ENCODE measurements around the gene RPTOR. TPM values are rescaled to one million over a fixed set of nuclear protein-coding genes. Genes with fewer than 3 reads are reported as not detected.

The RPTOR gene
- total RNA-seq, 1 experiment from 2014 or later, result 25.1 TPM

- no peak overlapping the region for H3T11ph ChIP-seq (ENCODE audit: low read length)
- TF ChIP-seq CTCF (conservative IDR thresholded peaks at IDR 0.05), result no peak
- no peaks in the 10 kb centered on the region for H3K79me2 ChIP-seq (ENCODE audit: insufficient read depth, low read length)
- DNase-seq, result peak; percentile 10
- no peaks in the 10 kb centered on the region for H3K23me2 ChIP-seq (ENCODE audit: insufficient read length, low read depth, low read length, poor library complexity, severe bottlenecking)
- no peak overlapping the region for H3K9ac ChIP-seq (ENCODE audit: extremely low read depth, insufficient read length, low read length)
- no peaks in the 10 kb centered on the region for H3K27me3 Mint-ChIP-seq (ENCODE audit: low read depth)
- no peak overlapping the region for H2BK12ac ChIP-seq (ENCODE audit: insufficient read length, low read depth, low read length)
- no peak overlapping the region for H3K14ac ChIP-seq (ENCODE audit: insufficient read depth, low read length)
- no peaks in the 10 kb centered on the region for H3K79me1 ChIP-seq (ENCODE audit: insufficient read depth, low read depth, low read length, poor library complexity, severe bottlenecking)
- H3K4me1 ChIP-seq (ENCODE audit: insufficient read depth, low read length), result no peaks in the 10 kb centered on the region
- peaks cover 10 to 12% (median 11%) of the 10 kb centered on the region in 3 experiments; a peak in 6 of 7 replicates for H3K36me3 Mint-ChIP-seq (ENCODE audit: insufficient read depth in 1 of 3, low read depth in 3 of 3)
- H4K20me1 ChIP-seq (ENCODE audit: control insufficient read depth, insufficient read depth, insufficient read length), result no peaks in the 10 kb centered on the region
- H4K8ac ChIP-seq (replicated peaks; ENCODE audit: insufficient read length, low read depth, low read length), result no peak overlapping the region
- H3K4me1 Mint-ChIP-seq, result peaks cover 0 to 9% of the 10 kb centered on the region in 2 experiments; a peak in 1 of 4 replicates
- no peak overlapping the region for H3K23ac ChIP-seq (ENCODE audit: insufficient read length, low read depth, low read length)
- H3K4ac ChIP-seq (ENCODE audit: low read depth, low read length), result no peak overlapping the region
- H3K9me3 ChIP-seq (ENCODE audit: control insufficient read depth, low read depth, low read length), result no peaks in the 10 kb centered on the region
- no peak overlapping the region for H3K27ac ChIP-seq (ENCODE audit: insufficient read length, low read depth, low read length)
- WGBS (ENCODE audit: extremely low coverage, insufficient read length, low lambda C conversion rate), result 100% methylated on average over 1 of the region's 25 CpGs
- H4K5ac ChIP-seq (ENCODE audit: insufficient read length, low read depth, low read length), result no peak overlapping the region
- no peak overlapping the region for H2BK15ac ChIP-seq (ENCODE audit: low read depth, low read length)
- H3K18ac ChIP-seq (ENCODE audit: insufficient read length, low read depth, low read length), result no peak overlapping the region
- no peak overlapping the region for H2AK5ac ChIP-seq (ENCODE audit: insufficient read length, low read length)
- no peak overlapping the region for H3K4me2 ChIP-seq (ENCODE audit: insufficient read depth, insufficient read length, low read length)
- H3K9me3 Mint-ChIP-seq, result 0 out of 5 replicates have a peak, but pooled peaks cover 0 to 2% of the 10 kb centered on the region in 2 experiments
- no peak overlapping the region for H3K4me3 Mint-ChIP-seq
- H4K91ac ChIP-seq (ENCODE audit: insufficient read length, low read depth, low read length), result no peak overlapping the region
- H2BK20ac ChIP-seq (ENCODE audit: low read depth, low read length, poor library complexity, severe bottlenecking), result no peak overlapping the region
- H3K56ac ChIP-seq (ENCODE audit: insufficient read length, low read depth, low read length), result no peak overlapping the region
- H3K27ac Mint-ChIP-seq, result peak overlapping the region in 1 of 3 experiments; percentile 61; a peak in 2 of 7 replicates
- no peak overlapping the region for H2BK5ac ChIP-seq (ENCODE audit: insufficient read length, low read length)
- H3K27me3 ChIP-seq (ENCODE audit: insufficient read depth, low read length), result no peaks in the 10 kb centered on the region
- no peak overlapping the region for H2BK120ac ChIP-seq (ENCODE audit: low read depth, low read length, poor library complexity, severe bottlenecking)
- no peak overlapping the region for H2AFZ ChIP-seq (ENCODE audit: low read length)
Observed at GRCh38 chr17:80798595-80799537, 254.2 kb downstream of the RPTOR start.

Measured in H9 (cell line).